ENCODE data around the gene PGAM4. TPM values are rescaled to one million over a fixed set of nuclear protein-coding genes. Genes with fewer than 3 reads are reported as not detected.

PGAM4 gene
- total RNA-seq, 1 experiment from 2014 or later, result 0.46 TPM

GRCh38 chrX:77953302-77953701 lies 16.1 kb downstream of the PGAM4 start:
- Mint-ChIP-seq H3K9me3 (peaks cover 4% of the 10 kb centered on the region), H3K36me3 (no peaks in the 10 kb centered on the region), H3K4me1 (no peaks in the 10 kb centered on the region), H3K27ac (no peak overlapping the region), H3K4me3 (no peak overlapping the region), H3K27me3 (ENCODE audit: low read depth) (no peaks in the 10 kb centered on the region)
- ChIA-PET CTCF (no interaction called here), POLR2A (no interaction called here)
- ATAC-seq (no peak), DNase-seq (ENCODE audit: low spot score) (no peak)
- TF ChIP-seq ZNF532 (CRISPR knock-in tag; IDR thresholded peaks at IDR 0.05; ENCODE audit: borderline replicate concordance) (no peak), E2F4 (CRISPR knock-in tag; IDR thresholded peaks at IDR 0.05; ENCODE audit: borderline replicate concordance, low read depth) (no peak), CBFB (CRISPR knock-in tag; IDR thresholded peaks at IDR 0.05; ENCODE audit: low read depth) (no peak), ATF6 (CRISPR knock-in tag; IDR thresholded peaks at IDR 0.05) (no peak), ZNF317 (CRISPR knock-in tag; IDR thresholded peaks at IDR 0.05; ENCODE audit: borderline replicate concordance, low read depth) (no peak), TEAD1 (CRISPR knock-in tag; IDR thresholded peaks at IDR 0.05) (no peak), CREM (CRISPR knock-in tag; IDR thresholded peaks at IDR 0.05) (no peak), MYBL2 (CRISPR knock-in tag; IDR thresholded peaks at IDR 0.05) (no peak), ATF2 (CRISPR knock-in tag; IDR thresholded peaks at IDR 0.05; ENCODE audit: borderline replicate concordance, low read depth) (no peak), ZNF263 (CRISPR knock-in tag; IDR thresholded peaks at IDR 0.05; ENCODE audit: low read depth) (no peak)

GRCh38 chrX:77952173-77952572 lies 17.3 kb downstream of the PGAM4 start:
- no peak overlapping the region for H3K27ac Mint-ChIP-seq
- no peaks in the 10 kb centered on the region for H3K27me3 Mint-ChIP-seq (ENCODE audit: low read depth)
- peaks cover 4% of the 10 kb centered on the region for H3K9me3 Mint-ChIP-seq
- H3K4me3 Mint-ChIP-seq, result no peak overlapping the region
- POLR2A ChIA-PET, result no interaction called here
- no peak for ATAC-seq
- H3K36me3 Mint-ChIP-seq, result no peaks in the 10 kb centered on the region
- CTCF ChIA-PET, result no interaction called here
- H3K4me1 Mint-ChIP-seq, result no peaks in the 10 kb centered on the region
- no peak for DNase-seq (ENCODE audit: low spot score)
- no peak for TF ChIP-seq SP1 (CRISPR knock-in tag; conservative IDR thresholded peaks at IDR 0.05)
- no peak for TF ChIP-seq ZMAT4 (CRISPR knock-in tag; IDR thresholded peaks at IDR 0.05)
- TF ChIP-seq ZBTB43 (CRISPR knock-in tag; IDR thresholded peaks at IDR 0.05), result no peak
- no peak for TF ChIP-seq ZNF121 (CRISPR knock-in tag; IDR thresholded peaks at IDR 0.05)
- TF ChIP-seq ATF1 (CRISPR knock-in tag; IDR thresholded peaks at IDR 0.05), result no peak
- no peak for TF ChIP-seq CREB1 (CRISPR knock-in tag; IDR thresholded peaks at IDR 0.05)
- TF ChIP-seq NFE2L1 (CRISPR knock-in tag; IDR thresholded peaks at IDR 0.05), result no peak
- TF ChIP-seq ZNF425 (CRISPR knock-in tag; conservative IDR thresholded peaks at IDR 0.05), result no peak
- TF ChIP-seq STAT6 (CRISPR knock-in tag; conservative IDR thresholded peaks at IDR 0.05; ENCODE audit: low read depth), result no peak
